GM12875 (cell line): ENCODE results near the gene EFCAB5.
"Not testable (repeated sequence)": the region's sequence is repeated elsewhere in the genome, so short reads cannot be mapped to it uniquely, and the experiment has no call there.

ENCODE experiments used
- H3K4me3 ChIP-seq: one replicate; pipeline ENCODE4 v1.5.1; 2011; ENCODE audit warnings: low read depth, low read length, control low read depth
- CTCF ChIP-seq: IDR thresholded peaks from 2 replicates; pipeline ENCODE4 v1.5.1; 2011; ENCODE audit warnings: low read depth, mild to moderate bottlenecking, control low read depth, inconsistent platforms, low read length, moderate library complexity, borderline replicate concordance; ENCODE audit not compliant: insufficient read depth

EFCAB5 gene

GRCh38 chr17:29936724-29937123 is 4.7 kb upstream of the EFCAB5 start:
- H3K4me3 ChIP-seq, result no peak overlapping the region
- TF ChIP-seq CTCF, result no peak

- H3K4me3 ChIP-seq, result no peak overlapping the region
- TF ChIP-seq CTCF, result no peak
These were observed 3.8 kb downstream of the EFCAB5 start for GRCh38 chr17:29945281-29945680.

GRCh38 chr17:29948448-29949215 is 7.2 kb downstream of the EFCAB5 start:
- TF ChIP-seq CTCF, result no peak

GRCh38 chr17:29949696-29950095 is 8.3 kb downstream of the EFCAB5 start:
- no peak for TF ChIP-seq CTCF
- H3K4me3 ChIP-seq, result no peak overlapping the region

More at GRCh38 chr17:29948448-29949215, 7.2 kb downstream of the EFCAB5 start:
- H3K4me3 ChIP-seq, result no peak overlapping the region

- no peak overlapping the region for H3K4me3 ChIP-seq
- TF ChIP-seq CTCF, result 0 out of 2 replicates have a peak, but pooled peaks have one; percentile 19
These were observed 13.0 kb downstream of the EFCAB5 start for GRCh38 chr17:29954405-29954804.

GRCh38 chr17:29956225-29956624 is 14.8 kb downstream of the EFCAB5 start:
- no peak for TF ChIP-seq CTCF
- no peak overlapping the region for H3K4me3 ChIP-seq

- not testable (repeated sequence) for H3K4me3 ChIP-seq
These were observed 16.1 kb downstream of the EFCAB5 start for GRCh38 chr17:29957488-29957887.
